GM19193 (cell line): ENCODE data around the gene CD80.

Source experiments
- POLR2A ChIP-seq: IDR thresholded peaks from 4 replicates; pipeline ENCODE4 v1.6.1; 2011; ENCODE audit not compliant: insufficient read depth, insufficient read length; ENCODE audit errors: extremely low read depth

The CD80 gene

GRCh38 chr3:119534296-119534695 lies 25.1 kb downstream of the CD80 start:
- TF ChIP-seq POLR2A: no peak

GRCh38 chr3:119531151-119531550 lies 28.3 kb downstream of the CD80 start:
- no peak for TF ChIP-seq POLR2A

GRCh38 chr3:119530456-119530855 lies 29.0 kb downstream of the CD80 start:
- no peak for TF ChIP-seq POLR2A

- TF ChIP-seq POLR2A: no peak
Measured at GRCh38 chr3:119529883-119530282, 29.5 kb downstream of the CD80 start.

- TF ChIP-seq POLR2A: no peak
Measured at GRCh38 chr3:119527714-119528113, 31.7 kb downstream of the CD80 start.

- TF ChIP-seq POLR2A: no peak
Measured at GRCh38 chr3:119524931-119525662, 34.3 kb downstream of the CD80 start.

GRCh38 chr3:119518026-119518425 lies 41.4 kb downstream of the CD80 start:
- TF ChIP-seq POLR2A: no peak

- no peak for TF ChIP-seq POLR2A
Measured at GRCh38 chr3:119517112-119517511, 42.3 kb downstream of the CD80 start.

- no peak for TF ChIP-seq POLR2A
Measured at GRCh38 chr3:119514637-119515036, 44.8 kb downstream of the CD80 start.

GRCh38 chr3:119510690-119511089 lies 48.7 kb downstream of the CD80 start:
- no peak for TF ChIP-seq POLR2A

GRCh38 chr3:119508172-119508845 lies 51.1 kb downstream of the CD80 start:
- TF ChIP-seq POLR2A: no peak

- TF ChIP-seq POLR2A: no peak
Measured at GRCh38 chr3:119507404-119507803, 52.0 kb downstream of the CD80 start.

- no peak for TF ChIP-seq POLR2A
Measured at GRCh38 chr3:119506631-119507030, 52.8 kb downstream of the CD80 start.

- TF ChIP-seq POLR2A: no peak
Measured at GRCh38 chr3:119500901-119501300, 58.5 kb downstream of the CD80 start.

- no peak for TF ChIP-seq POLR2A
Measured at GRCh38 chr3:119500265-119500664, 59.1 kb downstream of the CD80 start.
